PC-3 (cell line): ENCODE data around the gene LINGO1.

Experiments used
- EZH2 ChIP-seq: fragments of 300-600 bp; sonication (generic); IDR thresholded peaks from one replicate; pipeline ENCODE4 v1.6.1; 2017; ENCODE audit warnings: antibody characterized with exemption, mild to moderate bottlenecking, low read length; ENCODE audit not compliant: unreplicated experiment
- EZH2phosphoT487 ChIP-seq: fragments of 300-600 bp; sonication (generic); IDR thresholded peaks from 2 replicates; pipeline ENCODE4 v1.6.1; 2018; ENCODE audit warnings: mild to moderate bottlenecking, antibody characterized with exemption, low read length, borderline replicate concordance
- TF ChIP-seq, protein P1 (sequence below): fragments of 300-600 bp; sonication (generic); conservative IDR thresholded peaks from 2 replicates; pipeline ENCODE4 v1.5.1; 2017; ENCODE audit warnings: antibody characterized with exemption, low read depth, mild to moderate bottlenecking, low read length

DNA sequence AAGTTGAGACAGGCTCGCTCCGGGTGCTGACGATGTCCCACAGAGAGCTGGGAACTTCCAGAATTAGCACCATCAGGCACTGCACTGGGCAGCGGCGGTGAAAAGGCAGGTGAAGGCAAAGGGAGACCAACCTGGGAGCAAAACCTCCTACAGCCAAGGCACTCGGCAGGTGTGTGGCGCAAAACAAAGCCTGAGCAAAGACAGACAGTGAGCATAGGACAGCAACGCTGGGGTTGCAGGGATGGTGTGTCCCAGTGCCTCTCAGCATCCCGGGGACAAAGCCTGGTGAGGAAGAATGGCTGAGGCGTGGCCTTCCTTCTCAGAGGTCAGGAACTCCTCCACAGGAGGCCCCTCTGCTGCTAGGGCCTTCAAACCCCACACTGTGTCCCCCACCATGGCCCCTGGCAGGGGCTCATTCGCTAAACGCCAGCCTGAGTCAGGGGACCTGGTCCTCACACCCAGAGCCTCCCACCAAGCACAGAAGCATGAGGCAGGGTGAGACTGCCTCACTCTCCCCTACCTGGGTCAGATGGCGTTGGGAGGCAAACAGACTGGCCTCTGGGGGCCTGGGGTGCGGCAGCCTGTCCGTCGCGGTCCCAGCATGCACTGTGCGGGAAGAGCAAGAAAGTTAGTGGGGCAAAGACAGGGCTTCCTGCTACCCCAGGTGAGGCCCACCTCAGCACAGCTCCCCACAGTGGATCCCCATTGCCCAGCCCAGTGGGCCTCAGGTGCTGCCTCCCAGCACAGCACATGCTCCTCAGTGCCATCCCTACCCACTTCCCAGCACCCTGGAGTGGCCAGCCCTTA is 44.1 kb upstream of the LINGO1 start:
- TF ChIP-seq, protein P1, sequence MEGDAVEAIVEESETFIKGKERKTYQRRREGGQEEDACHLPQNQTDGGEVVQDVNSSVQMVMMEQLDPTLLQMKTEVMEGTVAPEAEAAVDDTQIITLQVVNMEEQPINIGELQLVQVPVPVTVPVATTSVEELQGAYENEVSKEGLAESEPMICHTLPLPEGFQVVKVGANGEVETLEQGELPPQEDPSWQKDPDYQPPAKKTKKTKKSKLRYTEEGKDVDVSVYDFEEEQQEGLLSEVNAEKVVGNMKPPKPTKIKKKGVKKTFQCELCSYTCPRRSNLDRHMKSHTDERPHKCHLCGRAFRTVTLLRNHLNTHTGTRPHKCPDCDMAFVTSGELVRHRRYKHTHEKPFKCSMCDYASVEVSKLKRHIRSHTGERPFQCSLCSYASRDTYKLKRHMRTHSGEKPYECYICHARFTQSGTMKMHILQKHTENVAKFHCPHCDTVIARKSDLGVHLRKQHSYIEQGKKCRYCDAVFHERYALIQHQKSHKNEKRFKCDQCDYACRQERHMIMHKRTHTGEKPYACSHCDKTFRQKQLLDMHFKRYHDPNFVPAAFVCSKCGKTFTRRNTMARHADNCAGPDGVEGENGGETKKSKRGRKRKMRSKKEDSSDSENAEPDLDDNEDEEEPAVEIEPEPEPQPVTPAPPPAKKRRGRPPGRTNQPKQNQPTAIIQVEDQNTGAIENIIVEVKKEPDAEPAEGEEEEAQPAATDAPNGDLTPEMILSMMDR, result no peak
- no peak for TF ChIP-seq EZH2
- TF ChIP-seq EZH2phosphoT487, result no peak
